Measurements from ENCODE around the gene SLC25A10.

The SLC25A10 gene

DNA sequence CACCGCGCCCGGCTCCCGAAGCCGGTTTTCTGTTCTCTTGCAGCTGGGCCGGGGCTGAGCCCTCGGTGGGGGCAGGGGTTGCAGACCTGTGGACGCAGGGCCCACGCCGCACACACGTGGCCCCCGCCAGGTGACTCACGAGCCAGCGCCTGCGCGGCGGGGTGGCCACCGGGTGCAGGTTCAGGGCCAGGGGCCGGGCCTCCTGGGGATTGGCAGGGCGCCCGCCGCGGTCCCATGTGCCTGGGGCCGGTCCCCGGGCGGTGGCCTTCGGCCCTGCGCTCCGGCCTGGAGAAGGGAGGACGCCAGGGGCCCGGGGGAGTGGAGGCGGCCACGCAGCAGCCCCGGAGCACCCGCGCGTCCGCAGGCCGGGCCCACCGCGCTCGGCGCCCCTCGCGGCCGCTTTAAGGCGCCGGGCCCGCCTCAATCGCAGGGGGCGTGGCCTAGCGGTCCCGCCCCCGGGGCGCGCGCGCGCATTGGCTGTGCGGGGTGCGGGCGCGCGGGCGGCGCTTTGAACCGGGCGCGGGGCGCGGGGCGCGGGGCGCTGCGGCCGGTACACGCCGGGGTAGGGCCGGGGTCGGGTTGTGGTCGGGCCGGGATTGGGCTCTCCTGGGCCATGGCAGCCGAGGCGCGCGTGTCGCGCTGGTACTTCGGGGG lies at the start of gene SLC25A10 (continued):
- TF ChIP-seq ZNF391 (tag by site-specific recombination; IDR thresholded peaks at IDR 0.05; ENCODE audit: borderline replicate concordance, low read depth) (no peak), SP3 (tag by site-specific recombination; IDR thresholded peaks at IDR 0.05) (peak; percentile 33; the same call in 1 of the 2 replicates), ZNF830 (tag by site-specific recombination; IDR thresholded peaks at IDR 0.05; ENCODE audit: low read depth) (no peak), ZBTB17 (tag by site-specific recombination; IDR thresholded peaks at IDR 0.05) (peak; percentile 54; the same call in 1 of the 2 replicates), ZNF544 (tag by site-specific recombination; IDR thresholded peaks at IDR 0.05) (no peak), ZNF585B (tag by site-specific recombination; IDR thresholded peaks at IDR 0.05) (no peak), ZNF837 (tag by site-specific recombination; IDR thresholded peaks at IDR 0.05) (no peak), ZNF791 (tag by site-specific recombination; IDR thresholded peaks at IDR 0.05) (no peak), ZBTB1 (tag by site-specific recombination; IDR thresholded peaks at IDR 0.05) (no peak), ZNF529 (tag by site-specific recombination; IDR thresholded peaks at IDR 0.05; ENCODE audit: insufficient replicate concordance) (no peak), ZNF324 (tag by site-specific recombination; IDR thresholded peaks at IDR 0.05) (no peak), ZNF311 (tag by site-specific recombination; IDR thresholded peaks at IDR 0.05; ENCODE audit: borderline replicate concordance) (no peak), ZNF610 (tag by site-specific recombination; IDR thresholded peaks at IDR 0.05; ENCODE audit: borderline replicate concordance) (no peak), ZNF138 (tag by site-specific recombination; IDR thresholded peaks at IDR 0.05; ENCODE audit: borderline replicate concordance) (no peak), ZNF473 (tag by site-specific recombination; IDR thresholded peaks at IDR 0.05) (no peak), GFI1B (tag by site-specific recombination; IDR thresholded peaks at IDR 0.05) (no peak), ZNF514 (tag by site-specific recombination; IDR thresholded peaks at IDR 0.05) (no peak), ZEB2 (tag by site-specific recombination; IDR thresholded peaks at IDR 0.05) (no peak)
- TF ChIP-seq, protein P1, sequence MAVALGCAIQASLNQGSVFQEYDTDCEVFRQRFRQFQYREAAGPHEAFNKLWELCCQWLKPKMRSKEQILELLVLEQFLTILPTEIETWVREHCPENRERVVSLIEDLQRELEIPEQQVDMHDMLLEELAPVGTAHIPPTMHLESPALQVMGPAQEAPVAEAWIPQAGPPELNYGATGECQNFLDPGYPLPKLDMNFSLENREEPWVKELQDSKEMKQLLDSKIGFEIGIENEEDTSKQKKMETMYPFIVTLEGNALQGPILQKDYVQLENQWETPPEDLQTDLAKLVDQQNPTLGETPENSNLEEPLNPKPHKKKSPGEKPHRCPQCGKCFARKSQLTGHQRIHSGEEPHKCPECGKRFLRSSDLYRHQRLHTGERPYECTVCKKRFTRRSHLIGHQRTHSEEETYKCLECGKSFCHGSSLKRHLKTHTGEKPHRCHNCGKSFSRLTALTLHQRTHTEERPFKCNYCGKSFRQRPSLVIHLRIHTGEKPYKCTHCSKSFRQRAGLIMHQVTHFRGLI (tag by site-specific recombination; IDR thresholded peaks at IDR 0.05) = peak; percentile 32; the same call in 1 of the 2 replicates
- TF ChIP-seq, protein P2, sequence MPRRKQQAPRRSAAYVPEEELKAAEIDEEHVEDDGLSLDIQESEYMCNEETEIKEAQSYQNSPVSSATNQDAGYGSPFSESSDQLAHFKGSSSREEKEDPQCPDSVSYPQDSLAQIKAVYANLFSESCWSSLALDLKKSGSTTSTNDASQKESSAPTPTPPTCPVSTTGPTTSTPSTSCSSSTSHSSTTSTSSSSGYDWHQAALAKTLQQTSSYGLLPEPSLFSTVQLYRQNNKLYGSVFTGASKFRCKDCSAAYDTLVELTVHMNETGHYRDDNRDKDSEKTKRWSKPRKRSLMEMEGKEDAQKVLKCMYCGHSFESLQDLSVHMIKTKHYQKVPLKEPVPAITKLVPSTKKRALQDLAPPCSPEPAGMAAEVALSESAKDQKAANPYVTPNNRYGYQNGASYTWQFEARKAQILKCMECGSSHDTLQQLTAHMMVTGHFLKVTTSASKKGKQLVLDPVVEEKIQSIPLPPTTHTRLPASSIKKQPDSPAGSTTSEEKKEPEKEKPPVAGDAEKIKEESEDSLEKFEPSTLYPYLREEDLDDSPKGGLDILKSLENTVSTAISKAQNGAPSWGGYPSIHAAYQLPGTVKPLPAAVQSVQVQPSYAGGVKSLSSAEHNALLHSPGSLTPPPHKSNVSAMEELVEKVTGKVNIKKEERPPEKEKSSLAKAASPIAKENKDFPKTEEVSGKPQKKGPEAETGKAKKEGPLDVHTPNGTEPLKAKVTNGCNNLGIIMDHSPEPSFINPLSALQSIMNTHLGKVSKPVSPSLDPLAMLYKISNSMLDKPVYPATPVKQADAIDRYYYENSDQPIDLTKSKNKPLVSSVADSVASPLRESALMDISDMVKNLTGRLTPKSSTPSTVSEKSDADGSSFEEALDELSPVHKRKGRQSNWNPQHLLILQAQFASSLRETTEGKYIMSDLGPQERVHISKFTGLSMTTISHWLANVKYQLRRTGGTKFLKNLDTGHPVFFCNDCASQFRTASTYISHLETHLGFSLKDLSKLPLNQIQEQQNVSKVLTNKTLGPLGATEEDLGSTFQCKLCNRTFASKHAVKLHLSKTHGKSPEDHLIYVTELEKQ (tag by site-specific recombination; IDR thresholded peaks at IDR 0.05; ENCODE audit: borderline replicate concordance) = no peak
- TF ChIP-seq, protein P3, sequence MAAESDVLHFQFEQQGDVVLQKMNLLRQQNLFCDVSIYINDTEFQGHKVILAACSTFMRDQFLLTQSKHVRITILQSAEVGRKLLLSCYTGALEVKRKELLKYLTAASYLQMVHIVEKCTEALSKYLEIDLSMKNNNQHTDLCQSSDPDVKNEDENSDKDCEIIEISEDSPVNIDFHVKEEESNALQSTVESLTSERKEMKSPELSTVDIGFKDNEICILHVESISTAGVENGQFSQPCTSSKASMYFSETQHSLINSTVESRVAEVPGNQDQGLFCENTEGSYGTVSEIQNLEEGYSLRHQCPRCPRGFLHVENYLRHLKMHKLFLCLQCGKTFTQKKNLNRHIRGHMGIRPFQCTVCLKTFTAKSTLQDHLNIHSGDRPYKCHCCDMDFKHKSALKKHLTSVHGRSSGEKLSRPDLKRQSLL (tag by site-specific recombination; IDR thresholded peaks at IDR 0.05) = no peak; the same call in 1 of the 2 replicates
- TF ChIP-seq, protein P4, sequence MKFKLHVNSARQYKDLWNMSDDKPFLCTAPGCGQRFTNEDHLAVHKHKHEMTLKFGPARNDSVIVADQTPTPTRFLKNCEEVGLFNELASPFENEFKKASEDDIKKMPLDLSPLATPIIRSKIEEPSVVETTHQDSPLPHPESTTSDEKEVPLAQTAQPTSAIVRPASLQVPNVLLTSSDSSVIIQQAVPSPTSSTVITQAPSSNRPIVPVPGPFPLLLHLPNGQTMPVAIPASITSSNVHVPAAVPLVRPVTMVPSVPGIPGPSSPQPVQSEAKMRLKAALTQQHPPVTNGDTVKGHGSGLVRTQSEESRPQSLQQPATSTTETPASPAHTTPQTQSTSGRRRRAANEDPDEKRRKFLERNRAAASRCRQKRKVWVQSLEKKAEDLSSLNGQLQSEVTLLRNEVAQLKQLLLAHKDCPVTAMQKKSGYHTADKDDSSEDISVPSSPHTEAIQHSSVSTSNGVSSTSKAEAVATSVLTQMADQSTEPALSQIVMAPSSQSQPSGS (tag by site-specific recombination; IDR thresholded peaks at IDR 0.05; ENCODE audit: low read depth) = no peak
- TF ChIP-seq, protein P5, sequence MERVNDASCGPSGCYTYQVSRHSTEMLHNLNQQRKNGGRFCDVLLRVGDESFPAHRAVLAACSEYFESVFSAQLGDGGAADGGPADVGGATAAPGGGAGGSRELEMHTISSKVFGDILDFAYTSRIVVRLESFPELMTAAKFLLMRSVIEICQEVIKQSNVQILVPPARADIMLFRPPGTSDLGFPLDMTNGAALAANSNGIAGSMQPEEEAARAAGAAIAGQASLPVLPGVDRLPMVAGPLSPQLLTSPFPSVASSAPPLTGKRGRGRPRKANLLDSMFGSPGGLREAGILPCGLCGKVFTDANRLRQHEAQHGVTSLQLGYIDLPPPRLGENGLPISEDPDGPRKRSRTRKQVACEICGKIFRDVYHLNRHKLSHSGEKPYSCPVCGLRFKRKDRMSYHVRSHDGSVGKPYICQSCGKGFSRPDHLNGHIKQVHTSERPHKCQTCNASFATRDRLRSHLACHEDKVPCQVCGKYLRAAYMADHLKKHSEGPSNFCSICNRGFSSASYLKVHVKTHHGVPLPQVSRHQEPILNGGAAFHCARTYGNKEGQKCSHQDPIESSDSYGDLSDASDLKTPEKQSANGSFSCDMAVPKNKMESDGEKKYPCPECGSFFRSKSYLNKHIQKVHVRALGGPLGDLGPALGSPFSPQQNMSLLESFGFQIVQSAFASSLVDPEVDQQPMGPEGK (tag by site-specific recombination; IDR thresholded peaks at IDR 0.05) = peak; percentile 94
- TF ChIP-seq, protein P6, sequence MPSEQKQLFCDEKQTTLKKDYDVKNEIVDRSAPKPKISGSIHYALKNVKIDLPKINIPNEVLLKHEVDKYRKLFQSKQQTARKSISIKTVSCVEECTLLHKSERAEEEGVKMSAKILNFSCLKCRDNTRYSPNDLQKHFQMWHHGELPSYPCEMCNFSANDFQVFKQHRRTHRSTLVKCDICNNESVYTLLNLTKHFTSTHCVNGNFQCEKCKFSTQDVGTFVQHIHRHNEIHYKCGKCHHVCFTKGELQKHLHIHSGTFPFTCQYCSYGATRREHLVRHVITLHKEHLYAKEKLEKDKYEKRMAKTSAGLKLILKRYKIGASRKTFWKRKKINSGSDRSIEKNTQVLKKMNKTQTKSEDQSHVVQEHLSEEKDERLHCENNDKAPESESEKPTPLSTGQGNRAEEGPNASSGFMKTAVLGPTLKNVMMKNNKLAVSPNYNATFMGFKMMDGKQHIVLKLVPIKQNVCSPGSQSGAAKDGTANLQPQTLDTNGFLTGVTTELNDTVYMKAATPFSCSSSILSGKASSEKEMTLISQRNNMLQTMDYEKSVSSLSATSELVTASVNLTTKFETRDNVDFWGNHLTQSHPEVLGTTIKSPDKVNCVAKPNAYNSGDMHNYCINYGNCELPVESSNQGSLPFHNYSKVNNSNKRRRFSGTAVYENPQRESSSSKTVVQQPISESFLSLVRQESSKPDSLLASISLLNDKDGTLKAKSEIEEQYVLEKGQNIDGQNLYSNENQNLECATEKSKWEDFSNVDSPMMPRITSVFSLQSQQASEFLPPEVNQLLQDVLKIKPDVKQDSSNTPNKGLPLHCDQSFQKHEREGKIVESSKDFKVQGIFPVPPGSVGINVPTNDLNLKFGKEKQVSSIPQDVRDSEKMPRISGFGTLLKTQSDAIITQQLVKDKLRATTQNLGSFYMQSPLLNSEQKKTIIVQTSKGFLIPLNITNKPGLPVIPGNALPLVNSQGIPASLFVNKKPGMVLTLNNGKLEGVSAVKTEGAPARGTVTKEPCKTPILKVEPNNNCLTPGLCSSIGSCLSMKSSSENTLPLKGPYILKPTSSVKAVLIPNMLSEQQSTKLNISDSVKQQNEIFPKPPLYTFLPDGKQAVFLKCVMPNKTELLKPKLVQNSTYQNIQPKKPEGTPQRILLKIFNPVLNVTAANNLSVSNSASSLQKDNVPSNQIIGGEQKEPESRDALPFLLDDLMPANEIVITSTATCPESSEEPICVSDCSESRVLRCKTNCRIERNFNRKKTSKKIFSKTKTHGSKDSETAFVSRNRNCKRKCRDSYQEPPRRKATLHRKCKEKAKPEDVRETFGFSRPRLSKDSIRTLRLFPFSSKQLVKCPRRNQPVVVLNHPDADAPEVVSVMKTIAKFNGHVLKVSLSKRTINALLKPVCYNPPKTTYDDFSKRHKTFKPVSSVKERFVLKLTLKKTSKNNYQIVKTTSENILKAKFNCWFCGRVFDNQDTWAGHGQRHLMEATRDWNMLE (tag by site-specific recombination; conservative IDR thresholded peaks at IDR 0.05; ENCODE audit: low read depth) = no peak
